ENCODE data around the gene CDCA8. TPM values are rescaled to one million over a fixed set of nuclear protein-coding genes. Genes with fewer than 3 reads are reported as not detected.

Gene CDCA8
- total and polyA plus RNA-seq, 7 donors: under 0.01 to 21.4 (median 2.7) TPM; not detected in 1

- TF ChIP-seq EP300 (IDR thresholded peaks at IDR 0.05): no peak
- TF ChIP-seq POLR2AphosphoS5 (IDR thresholded peaks at IDR 0.05): no peak
- no peak for TF ChIP-seq POLR2A (IDR thresholded peaks at IDR 0.05)
- TF ChIP-seq, protein P1, sequence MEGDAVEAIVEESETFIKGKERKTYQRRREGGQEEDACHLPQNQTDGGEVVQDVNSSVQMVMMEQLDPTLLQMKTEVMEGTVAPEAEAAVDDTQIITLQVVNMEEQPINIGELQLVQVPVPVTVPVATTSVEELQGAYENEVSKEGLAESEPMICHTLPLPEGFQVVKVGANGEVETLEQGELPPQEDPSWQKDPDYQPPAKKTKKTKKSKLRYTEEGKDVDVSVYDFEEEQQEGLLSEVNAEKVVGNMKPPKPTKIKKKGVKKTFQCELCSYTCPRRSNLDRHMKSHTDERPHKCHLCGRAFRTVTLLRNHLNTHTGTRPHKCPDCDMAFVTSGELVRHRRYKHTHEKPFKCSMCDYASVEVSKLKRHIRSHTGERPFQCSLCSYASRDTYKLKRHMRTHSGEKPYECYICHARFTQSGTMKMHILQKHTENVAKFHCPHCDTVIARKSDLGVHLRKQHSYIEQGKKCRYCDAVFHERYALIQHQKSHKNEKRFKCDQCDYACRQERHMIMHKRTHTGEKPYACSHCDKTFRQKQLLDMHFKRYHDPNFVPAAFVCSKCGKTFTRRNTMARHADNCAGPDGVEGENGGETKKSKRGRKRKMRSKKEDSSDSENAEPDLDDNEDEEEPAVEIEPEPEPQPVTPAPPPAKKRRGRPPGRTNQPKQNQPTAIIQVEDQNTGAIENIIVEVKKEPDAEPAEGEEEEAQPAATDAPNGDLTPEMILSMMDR (IDR thresholded peaks at IDR 0.05): no peak
- WGBS, 2 donors: 91 to 94% methylated on average over 26 of the region's 26 CpGs
- no peak overlapping the region for H3K4me3 ChIP-seq
- H3K36me3 ChIP-seq: no peaks in the 10 kb centered on the region
- DNase-seq: no peak
- H3K27ac ChIP-seq: no peak overlapping the region
- no peaks in the 10 kb centered on the region for H3K9me3 ChIP-seq
- intact Hi-C loops (cut with DNase I): no loop called here
- peaks cover 0 to 6% (median 0%) of the 10 kb centered on the region in 3 donors for H3K27me3 ChIP-seq
- H3K4me1 ChIP-seq: no peaks in the 10 kb centered on the region
Measured at GRCh38 chr1:37718181-37718900, 26.0 kb downstream of the CDCA8 start.

DNA sequence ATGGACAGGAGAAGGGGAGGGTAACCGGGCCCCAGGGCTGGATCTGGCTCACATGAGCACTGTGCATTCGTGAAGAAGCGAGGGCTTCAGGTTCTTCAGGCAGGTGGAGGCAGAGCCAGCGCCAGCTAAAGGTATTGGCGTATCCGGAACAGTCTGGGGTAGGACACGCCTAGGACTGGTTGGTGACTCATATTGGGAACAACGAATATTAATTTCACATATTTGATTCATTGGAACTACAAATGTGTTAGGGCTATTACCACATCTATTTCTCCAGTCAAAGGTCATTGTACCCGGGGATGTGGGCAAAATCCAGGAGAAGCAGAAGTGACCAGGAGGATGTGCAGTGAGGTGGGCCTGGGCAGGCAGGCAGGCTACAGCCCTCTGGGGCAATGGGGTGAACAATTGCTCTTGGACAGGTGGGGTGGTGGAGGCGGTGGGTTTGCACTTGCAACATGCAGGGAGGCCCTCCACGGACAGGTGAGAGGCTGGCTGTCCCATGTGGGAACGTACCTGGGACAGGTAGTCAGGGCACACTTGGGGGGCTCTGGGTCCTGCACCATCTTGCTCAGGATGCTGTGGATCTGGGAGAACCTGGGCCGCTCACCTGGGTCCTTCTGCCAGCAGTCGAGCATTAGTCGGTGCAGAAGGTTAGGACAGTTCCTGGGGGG, 26.7 kb downstream of the CDCA8 start:
- no peak for DNase-seq
- TF ChIP-seq POLR2AphosphoS5 (IDR thresholded peaks at IDR 0.05) (no peak), POLR2A (IDR thresholded peaks at IDR 0.05) (no peak), EP300 (IDR thresholded peaks at IDR 0.05) (no peak)
- TF ChIP-seq, protein P1 (IDR thresholded peaks at IDR 0.05): no peak
- Histone ChIP-seq H3K9me3 (no peaks in the 10 kb centered on the region), H3K27me3 (peaks cover 0 to 6% (median 0%) of the 10 kb centered on the region in 3 donors), H3K4me3 (no peak overlapping the region), H3K4me1 (no peaks in the 10 kb centered on the region), H3K27ac (no peak overlapping the region), H3K36me3 (no peaks in the 10 kb centered on the region)
- 91 to 92% methylated on average over 15 of the region's 15 CpGs for WGBS, 2 donors
- intact Hi-C loops (cut with DNase I): no loop called here

DNA sequence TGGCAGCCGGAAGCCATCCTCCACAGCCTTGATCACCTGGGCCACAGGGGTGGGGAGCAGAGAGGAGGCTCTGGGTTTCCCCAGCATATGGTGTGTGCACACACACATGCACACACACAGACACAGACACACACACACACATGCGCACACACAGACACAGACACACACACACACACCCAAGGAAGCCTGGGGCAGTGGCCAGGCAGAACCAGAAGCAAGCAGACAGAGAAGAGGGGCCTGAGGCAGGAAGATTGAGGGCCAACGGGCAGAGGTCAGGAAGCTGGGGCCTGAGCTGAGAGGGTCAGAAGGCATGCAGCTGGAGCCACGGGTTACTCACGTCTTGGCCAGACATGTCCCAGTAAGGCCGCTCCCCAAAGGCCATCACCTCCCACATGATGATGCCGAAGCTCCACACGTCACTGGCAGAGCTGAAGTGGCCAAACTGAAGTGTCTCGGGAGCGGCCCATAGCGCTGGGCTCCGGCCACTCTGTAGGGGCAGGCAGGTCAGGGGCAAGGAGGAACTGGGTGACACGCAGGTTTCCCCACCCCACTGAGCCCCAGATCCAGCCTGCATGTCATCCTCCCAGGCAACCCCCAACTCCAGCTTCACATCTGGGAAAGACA, 27.4 kb downstream of the CDCA8 start:
- DNase-seq: no peak
- Histone ChIP-seq H3K27ac (no peak overlapping the region), H3K4me3 (no peak overlapping the region), H3K9me3 (no peaks in the 10 kb centered on the region), H3K36me3 (no peaks in the 10 kb centered on the region), H3K4me1 (no peaks in the 10 kb centered on the region), H3K27me3 (peaks cover 0 to 6% (median 0%) of the 10 kb centered on the region in 3 donors)
- intact Hi-C loops (cut with DNase I): no loop called here
- 83 to 91% methylated on average over 13 of the region's 13 CpGs for WGBS, 2 donors
- TF ChIP-seq POLR2A (IDR thresholded peaks at IDR 0.05): no peak
- TF ChIP-seq, protein P1 (IDR thresholded peaks at IDR 0.05): no peak
- no peak for TF ChIP-seq EP300 (IDR thresholded peaks at IDR 0.05)
- no peak for TF ChIP-seq POLR2AphosphoS5 (IDR thresholded peaks at IDR 0.05)

DNA sequence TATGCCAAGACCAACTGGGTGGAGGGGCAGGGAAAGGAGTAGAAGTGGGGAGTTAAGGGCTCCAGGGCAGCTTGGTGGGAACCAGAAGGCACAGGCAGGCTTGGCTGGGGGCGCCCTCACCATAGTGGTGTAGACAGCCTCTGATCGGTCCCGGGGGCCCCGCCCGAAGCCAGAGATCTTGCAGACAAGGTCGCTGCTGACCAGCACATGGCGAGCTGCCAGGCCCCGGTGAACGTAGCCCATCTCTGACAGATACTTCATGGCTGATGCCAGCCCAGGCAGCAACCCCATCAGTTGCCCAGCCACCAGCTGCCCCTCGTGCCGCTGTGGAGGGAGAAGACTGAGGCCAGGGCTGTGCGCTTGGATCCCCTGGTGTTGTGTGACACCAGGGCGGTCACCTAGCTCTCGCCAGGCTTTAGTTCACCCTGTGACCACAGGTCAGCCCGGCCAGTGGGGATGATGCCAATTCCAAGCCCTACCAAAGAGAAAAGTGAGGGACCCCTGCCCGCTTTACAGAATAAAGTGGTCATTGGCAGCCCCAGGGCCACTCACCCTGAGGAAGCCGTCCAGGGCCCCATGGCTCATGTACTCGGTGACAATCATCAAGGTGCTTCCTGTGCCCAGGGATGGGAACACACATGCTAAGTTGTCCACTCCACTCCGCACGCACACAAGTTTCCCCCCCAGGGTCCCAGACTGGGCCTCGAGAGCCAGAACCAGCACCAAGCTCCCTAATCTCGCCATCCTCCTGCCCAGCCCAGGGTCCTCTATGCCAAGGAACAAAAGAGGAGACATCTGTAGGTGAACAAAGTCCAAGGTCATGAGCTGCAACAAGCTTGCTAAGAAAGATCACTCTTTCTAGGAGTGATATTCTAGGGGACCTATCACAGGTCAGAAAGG, 28.2 kb downstream of the CDCA8 start:
- intact Hi-C loops (cut with DNase I): no loop called here
- Histone ChIP-seq H3K36me3 (no peaks in the 10 kb centered on the region), H3K27me3 (peaks cover 0 to 6% (median 0%) of the 10 kb centered on the region in 3 donors), H3K27ac (no peak overlapping the region), H3K9me3 (no peaks in the 10 kb centered on the region), H3K4me1 (no peaks in the 10 kb centered on the region), H3K4me3 (no peak overlapping the region)
- no peak for TF ChIP-seq EP300 (IDR thresholded peaks at IDR 0.05)
- no peak for TF ChIP-seq POLR2AphosphoS5 (IDR thresholded peaks at IDR 0.05)
- TF ChIP-seq POLR2A (IDR thresholded peaks at IDR 0.05): no peak
- TF ChIP-seq, protein P1 (IDR thresholded peaks at IDR 0.05): no peak
- 87 to 90% methylated on average over 22 of the region's 22 CpGs for WGBS, 2 donors
- no peak for DNase-seq
